Tibial nerve (tissue), 4 donors: ENCODE data around the gene GABPB2.

Source experiments
- CTCF ChIP-seq, 5 experiments: fragments of 200-600 bp in 3 of 5; fragments of 450-650 bp in 2 of 5; sonication (generic) in 3 of 5; IDR thresholded peaks; one replicate each; pipeline ENCODE4 v1.5.1; 2016 to 2019; ENCODE audit warnings: antibody characterized with exemption in 5 of 5, mild to moderate bottlenecking in 3 of 5, moderate library complexity in 2 of 5
- EP300 ChIP-seq, 2 donors: sonication (generic); formaldehyde crosslinking; IDR thresholded peaks; one replicate each; pipeline ENCODE4 v1.6.1; 2017; ENCODE audit warnings: antibody characterized with exemption in 2 of 2, mild to moderate bottlenecking in 1 of 2

- no peak for TF ChIP-seq CTCF (IDR thresholded peaks at IDR 0.05)
- TF ChIP-seq EP300 (IDR thresholded peaks at IDR 0.05): no peak
These were observed 73.4 kb downstream of the GABPB2 start for GRCh38 chr1:151143986-151144385.
